COR-L47 (cell line): ENCODE data around the gene MCM6.

Experiments
- DNase-seq: peaks from one replicate; lab custom pipeline; 2025; lab: John Stamatoyannopoulos, UW

MCM6 gene

DNA sequence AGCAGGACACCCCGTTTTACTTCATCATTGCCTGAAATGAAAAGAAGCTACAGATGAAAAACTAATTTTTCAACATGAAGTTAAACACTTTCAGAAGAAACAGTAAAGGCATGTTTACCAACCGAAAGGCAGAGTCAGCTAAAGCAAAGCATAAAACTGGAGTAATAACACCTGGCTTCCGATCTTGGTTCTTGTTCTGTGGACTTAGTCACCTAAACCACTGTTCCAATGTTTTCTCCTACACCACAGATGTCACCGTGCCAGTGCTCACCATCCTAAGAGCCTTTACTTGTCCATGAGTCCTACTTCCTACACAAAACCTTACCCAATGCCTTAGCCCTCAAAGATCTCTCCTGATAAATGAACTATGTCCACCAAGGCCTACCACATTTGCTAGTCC is 13.5 kb downstream of the MCM6 start:
- no peak for DNase-seq

DNA sequence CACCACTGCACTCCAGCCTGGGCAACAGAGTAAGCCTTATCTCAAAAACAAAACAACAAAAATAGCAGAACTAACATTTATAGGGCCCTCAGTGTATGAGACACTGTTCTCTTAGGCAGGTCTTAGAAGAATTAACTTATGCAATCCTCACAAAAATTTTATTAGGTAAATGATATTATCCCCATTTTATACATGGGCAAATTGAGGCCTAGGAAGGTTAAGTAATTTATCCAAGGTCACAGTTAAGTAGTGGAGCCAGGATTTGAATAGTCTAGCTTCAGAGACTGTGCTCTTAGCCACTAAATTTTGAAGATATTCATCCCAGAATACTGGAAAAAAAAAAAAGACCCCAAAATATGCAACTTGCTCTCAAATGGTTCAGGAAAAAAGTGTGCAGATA is 22.8 kb downstream of the MCM6 start:
- no peak for DNase-seq

DNA sequence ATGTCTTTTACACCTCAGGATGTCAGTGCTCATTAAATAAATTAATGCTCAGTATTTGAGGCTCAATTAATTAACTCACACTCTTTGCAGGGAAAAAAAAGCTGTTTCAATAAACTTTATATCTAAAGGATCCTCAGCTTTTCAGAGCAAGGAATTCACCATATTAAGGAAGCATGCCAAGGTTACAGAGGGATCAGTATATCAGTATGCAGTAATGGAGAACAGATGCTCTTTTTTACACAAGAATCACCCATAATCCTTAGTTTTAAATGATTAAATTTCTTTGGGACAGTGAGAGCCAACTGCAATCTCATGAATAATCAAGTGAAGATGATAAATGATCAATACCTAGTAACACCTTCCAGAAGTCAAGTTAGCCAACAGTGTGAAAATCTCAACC is 24.4 kb downstream of the MCM6 start:
- no peak for DNase-seq

DNA sequence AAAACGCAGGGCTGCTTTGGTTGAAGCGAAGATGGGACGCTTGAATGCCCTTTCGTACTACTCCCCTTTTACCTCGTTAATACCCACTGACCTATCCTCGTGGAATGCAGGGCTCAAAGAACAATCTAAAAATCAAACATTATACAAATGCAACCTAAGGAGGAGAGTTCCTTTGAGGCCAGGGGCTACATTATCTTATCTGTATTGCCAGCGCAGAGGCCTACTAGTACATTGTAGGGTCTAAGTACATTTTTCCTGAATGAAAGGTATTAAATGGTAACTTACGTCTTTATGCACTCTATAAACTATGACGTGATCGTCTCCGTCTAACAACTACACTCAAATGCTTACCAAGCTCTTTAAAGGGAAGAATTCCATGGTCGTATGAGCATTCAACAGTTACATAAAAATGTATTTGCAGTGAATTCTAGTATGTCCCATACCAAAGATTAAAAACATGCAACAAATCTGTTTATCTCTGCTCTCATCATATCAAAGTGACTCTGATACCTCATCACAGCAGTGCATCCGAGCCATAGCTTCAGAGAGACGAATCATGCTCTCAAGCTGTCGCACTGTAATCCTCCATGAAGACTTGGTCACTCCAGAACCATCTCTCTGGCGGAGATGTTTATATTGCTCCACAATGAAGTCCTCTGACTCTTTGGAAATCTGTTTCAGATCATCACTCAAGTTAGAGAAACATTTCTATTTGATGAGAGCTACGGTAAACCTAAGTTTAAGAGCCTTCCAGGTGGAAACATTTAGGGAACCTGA is 25.2 kb downstream of the MCM6 start:
- no peak for DNase-seq

DNA sequence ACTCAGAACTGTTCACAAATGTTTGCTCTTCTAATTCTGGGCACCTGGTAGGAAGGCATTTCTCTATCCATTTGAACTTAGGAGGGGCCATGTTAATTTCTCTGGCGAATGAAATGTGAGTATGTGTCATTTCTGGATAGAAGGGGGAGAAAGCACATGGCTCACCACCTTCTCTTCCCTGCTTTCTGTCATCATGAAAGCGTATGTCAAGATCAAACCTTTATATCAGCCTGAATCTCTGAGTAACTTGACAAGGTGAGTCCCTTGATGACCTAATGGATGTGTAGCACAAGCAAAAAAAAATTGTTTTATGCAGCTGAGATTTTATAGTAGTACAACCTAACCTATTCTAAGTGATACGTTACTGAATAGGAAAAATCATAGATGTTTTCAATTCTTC is 27.2 kb downstream of the MCM6 start:
- no peak for DNase-seq

DNA sequence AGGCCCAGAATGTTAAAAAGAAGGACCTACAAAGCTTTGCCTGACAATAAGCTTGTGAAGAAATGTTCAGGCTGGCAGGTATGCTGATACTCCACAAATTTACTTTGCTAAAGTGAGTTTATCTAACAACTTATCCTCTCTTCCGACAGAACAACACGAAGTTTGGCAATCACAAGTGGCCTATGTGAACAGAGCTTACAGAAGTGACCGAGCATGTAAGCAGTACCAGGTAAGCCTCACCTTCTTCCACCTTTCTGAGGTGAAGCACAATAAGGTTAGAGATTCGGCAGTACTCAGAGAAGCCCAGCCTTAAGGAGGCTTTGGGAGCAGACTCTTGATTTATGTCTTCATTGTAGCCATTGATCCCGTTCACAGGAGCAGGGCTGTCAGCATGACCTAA is 30.2 kb downstream of the MCM6 start:
- no peak for DNase-seq

DNA sequence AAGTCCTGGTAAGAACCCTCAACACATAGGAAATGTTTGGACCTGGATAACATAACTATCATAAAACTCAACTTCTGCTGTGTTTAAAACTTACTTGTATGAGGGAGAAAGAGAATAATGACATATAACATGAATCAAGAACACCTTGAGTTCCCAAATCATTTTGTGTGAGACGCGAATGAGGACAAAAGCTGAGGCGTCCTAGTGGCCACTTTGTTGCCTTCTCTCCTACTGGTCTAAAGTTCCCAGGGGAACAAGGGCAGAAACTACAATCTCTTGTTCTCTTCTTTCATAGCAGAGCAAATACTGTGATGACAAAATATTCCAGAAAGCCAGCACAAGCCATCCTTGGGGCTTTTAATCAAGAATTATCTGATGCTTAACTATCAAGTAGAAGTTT is 31.0 kb downstream of the MCM6 start:
- DNase-seq: no peak

DNA sequence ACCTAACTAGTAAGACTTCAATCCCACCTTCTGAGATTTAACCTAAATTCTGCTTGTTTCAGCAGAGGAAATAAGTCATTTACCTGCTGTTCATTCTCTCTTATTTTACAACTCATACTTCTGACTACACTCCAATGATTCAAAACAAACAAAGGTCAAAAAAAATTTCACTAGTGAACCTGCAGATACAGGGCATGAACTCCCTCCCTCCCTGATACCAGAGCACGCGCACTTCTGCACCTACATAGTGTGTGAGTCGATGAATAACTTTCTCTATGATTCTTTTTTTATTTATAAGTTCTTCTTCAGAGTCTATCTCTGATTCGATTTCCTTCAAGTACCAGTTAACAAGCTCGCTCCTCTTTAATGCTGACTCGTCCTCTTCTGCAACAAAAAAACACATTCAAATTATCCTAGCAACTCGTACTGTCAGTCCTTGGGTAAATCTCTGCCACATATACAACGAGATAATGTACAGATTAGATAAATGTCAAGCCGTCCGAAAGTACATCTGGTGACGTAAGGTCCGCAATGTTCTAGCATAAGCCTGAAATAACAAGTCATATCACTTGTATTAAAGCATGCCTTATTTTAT is 31.8 kb downstream of the MCM6 start:
- no peak for DNase-seq

DNA sequence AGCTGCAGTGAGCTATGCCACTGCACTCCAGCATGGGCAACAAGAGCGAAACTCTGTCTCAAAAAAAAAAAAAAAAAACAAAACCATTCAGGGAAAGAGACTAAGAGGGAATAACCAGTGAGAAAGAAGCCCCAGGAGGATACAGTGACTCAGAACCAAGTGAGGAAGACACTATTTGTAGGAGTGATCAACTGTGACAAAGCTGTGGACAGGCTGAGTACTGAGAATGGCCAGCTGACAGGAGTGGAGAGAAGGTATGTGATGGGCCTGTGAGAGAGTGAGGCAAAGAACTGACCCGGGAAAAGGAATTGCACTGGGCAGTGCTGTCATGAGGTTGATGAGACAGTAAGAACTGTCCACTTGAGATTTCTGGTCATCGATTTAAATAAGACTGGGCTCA is 32.6 kb downstream of the MCM6 start:
- DNase-seq: no peak

DNA sequence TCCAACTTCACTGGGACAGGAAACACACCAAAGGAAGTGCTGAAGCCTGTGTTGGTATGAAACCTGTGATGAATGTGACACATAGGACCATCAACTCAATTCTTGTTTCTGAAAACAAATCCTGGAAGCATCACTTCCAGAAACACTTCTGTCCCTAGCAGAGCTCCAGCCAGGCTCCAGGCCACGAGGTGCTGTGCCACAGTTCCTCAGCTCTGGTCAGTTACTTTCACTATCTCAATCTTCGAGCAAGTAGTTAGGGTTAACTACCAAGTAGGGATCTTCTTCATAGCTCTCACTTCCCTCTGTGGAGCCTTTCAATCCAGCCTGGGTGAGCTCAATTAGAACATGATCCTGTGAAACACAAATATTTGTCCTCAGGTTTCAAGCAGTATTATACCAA is 35.6 kb downstream of the MCM6 start:
- DNase-seq: no peak

DNA sequence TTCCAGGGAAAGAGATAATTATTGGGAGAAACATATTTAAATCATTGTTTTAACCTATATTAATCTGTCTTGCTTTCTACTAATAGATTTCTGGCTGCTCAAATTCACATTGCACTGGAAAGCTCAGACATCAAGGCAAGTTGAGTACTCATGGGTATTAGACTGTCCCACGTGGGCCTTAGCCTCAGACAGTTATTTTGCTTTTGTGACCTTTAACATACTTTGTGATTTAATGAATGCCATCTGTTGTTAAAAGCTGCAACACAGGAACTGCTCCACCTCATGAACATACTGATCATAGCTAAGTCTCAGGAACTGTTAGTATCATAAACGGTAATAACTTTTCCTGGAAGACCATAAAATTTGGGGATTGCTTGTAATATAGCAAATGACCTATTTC is 36.5 kb downstream of the MCM6 start:
- no peak for DNase-seq

DNA sequence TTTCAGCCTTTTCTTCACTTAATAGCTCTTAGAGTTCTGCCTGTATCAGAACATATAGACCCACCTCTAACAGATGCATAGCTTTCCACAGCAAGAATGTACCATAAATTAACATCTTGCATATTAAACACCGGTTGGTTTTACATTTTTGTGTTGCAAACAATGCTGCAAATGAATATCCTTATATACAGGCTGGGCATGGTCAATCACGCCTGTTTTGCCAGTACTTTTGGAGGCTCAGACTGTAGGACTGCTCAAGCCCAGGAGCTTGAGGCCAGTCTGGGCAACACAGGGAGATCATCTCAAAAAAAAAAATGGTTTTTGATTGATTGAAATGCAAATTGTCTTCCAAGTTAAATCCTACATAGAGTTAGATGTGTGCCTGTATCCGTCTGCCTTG is 37.7 kb downstream of the MCM6 start:
- DNase-seq: no peak

DNA sequence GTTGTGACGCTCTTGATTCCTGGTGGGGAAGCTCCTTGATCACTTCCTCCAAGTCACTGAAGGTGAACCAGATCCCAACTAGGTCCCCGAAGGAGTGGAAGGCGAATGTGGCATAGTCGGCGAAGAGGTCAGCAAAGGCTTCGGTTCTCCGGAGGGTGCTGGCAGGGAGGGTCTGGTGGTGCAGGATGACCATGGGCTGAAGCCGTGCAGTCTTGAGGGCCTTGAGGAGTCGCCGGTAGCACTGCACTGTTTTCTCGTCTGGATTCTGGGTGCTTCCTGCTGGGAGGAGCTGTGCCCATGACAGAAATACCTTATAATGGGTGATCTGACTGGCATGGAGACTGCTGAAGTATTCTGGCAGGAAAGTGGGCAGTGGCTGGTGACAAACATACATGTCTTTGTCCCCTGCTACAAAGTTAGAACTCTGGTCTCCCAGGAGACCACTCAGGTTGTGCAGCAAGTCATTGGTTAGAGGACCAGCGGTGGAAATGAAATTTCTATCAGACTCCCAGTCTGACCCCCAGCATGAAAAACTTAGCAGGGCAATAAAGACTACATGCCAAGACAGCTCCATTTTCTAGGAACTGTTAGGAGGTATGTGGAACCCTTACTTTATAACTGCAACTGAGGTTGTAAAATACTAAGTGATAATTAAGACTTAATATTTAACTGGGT is 39.5 kb downstream of the MCM6 start, which contains the start of gene LCT:
TSS of gene LCT (minus strand) at position 589 of the 675 bp plus-strand sequence. CDS start at position 574, 15 bp downstream.
- DNase-seq: no peak

DNA sequence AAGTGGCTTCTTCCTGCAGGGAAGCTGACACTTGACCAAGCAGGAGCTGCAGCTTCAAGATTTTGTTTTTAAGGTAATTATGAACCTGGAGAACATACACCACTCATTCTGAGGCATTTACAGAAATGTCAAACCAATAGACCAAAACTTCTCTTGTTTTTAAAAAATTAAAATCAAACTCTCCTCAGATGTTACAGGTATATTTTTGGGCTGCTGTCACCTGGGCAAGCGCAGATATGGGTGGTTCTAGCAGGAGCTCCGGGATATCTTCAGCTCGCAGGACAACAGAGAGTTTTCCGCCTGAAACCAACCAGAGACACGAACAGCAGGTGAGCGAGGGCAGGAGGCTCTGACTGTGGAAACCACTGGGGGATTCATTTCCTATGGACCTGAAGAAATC is 43.4 kb downstream of the MCM6 start:
- DNase-seq: no peak

DNA sequence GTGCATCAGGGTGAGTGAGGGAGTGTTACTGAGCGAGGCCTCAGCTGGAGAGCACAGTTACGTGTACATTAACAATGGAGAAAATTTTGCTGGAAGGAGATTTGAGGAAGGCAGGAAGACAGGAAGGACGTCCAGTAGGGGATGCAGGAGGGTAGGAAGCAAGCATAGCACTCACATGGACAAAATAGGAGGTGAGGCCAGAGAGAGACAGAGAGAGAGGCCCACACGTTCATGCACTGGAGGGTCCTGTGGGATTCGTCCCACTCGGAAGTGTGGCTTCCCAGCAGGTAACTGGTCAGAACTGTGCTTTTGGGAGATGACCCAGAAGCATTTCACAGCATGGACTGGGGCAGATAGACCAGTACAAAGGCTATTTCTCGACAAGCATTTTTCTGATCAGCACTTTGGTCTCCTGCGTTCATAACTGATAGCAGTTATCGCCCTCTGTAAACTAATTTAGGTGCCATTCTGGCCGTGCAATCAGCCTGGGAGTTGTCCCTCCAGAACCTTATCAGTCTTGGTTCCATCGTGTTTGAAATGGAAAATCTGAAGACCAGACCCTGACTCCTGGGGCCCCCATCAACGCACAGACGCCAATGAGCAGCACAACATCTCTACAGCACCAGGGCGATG is 44.9 kb downstream of the MCM6 start:
- no peak for DNase-seq

DNA sequence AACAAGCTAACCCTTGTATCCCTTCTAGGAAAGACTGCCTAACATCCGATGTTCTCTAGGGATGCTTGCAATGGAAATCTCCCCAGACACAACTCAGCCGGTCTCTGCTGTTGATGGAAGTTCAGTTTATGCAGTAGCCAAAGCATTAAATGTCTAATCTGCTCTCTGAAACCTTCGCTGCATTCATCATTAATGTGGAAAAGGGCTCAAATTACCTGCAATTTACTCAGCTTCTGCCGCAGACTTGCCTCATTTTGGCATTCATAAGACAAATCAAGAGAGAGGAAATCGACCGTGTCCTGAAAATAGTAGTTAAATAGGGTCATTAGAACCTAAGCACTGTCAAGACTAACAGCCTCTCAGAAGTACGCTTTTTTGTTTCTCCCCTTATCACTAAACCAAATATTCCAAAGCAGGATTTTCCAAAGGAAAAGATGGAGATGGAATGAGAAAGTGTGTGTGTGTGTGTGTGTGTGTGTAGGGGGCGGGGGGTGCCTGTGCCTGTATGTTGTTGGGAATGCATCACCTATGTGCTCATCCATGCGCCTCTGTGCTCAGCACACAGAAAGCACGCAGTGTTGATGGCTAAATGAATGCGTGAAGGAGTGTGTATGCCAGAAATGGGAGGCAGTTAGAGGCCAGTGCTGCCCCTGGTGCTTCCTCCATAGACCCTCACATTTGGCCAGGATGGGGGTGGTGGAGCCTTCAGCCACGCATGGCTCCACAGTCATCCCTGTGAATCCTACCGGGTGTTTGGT is 46.7 kb downstream of the MCM6 start:
- peak; percentile 60 for DNase-seq

DNA sequence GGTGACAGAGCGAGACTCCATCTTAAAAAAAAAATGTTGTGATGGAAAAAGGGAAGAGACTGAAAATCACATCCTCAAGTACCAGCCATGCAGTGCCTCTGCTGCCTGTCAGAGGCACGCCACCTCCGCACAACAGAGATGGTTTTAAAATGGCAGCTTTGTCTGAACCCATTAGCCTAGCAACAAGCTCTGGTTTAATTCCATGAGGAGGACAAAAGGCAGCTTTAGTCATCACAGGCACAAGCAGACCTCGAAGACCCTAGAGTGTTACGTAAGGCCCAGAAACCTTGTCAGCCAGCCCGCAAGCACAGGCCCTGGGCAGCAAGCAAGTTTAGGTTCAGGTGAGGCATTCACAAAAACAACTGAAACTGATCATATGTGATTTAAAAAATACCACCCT is 49.7 kb downstream of the MCM6 start:
- DNase-seq: no peak

DNA sequence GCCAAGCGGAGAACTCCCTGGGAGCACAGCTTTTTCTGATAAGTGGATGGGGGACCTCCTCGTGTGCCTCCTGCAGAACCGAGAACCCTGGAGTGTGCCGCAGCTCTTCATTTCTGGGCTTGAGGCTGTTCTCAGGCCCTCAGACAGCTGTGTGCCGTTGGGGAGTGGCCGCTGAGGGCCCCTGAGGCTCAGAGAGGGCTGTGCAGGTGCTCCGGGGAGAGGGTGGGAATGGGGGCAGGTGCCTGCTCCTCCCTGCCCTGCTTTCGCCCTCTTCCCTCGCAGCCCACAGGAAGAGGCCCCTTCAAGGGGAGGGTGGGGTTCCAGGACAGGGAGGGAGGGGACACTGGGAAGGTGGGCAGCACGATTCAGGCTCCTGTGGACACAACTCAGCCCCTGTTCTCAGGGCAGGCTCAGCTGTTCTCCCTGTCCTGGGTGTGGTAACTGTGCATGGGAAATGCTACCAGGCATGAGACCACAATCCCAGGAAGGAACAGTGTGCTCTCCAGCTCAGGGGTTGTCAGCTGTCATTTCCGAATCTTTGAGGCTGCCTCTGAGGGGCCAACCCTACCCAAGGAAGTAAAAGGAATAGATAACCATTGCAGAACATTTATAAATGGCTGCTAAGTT is 50.6 kb downstream of the MCM6 start:
- no peak for DNase-seq

DNA sequence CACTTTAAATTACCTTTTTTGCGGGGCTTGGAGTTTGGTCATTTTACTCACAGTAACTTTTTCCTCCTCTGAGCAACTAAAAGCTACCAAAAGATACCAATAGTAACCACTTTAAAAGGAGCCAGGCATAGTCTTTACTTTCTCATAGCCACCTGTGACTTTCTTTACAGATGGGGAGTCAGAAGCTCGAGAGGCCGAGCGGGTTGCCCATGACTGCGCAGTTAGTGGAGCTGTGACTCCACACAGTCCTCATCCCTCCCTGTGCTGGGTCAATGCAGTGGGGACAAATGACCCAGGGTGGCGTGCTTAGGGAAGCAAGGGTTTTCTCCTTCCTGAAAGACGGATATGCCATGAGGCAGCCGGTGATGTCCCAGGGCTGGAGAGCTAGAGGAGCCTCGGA is 51.1 kb downstream of the MCM6 start:
- DNase-seq: no peak

DNA sequence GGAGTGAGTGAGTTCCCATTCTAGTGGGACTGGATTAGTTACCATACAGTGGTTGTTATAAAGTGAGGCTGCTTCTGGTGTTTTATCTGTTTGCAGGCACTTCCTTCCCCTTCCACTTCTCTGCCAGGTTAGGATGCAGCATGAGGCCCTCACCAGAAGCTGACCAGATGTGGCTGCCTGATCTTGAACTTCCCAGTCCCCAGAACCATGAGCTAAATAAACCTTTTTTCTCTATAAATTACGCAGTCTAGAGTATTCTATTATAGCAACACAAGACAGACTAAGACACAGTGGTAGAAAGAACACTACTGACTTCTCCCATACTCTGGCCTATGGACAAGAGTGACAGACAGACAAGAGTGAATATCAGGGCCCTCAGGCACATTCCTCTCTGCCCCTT is 53.4 kb downstream of the MCM6 start:
- DNase-seq: no peak

DNA sequence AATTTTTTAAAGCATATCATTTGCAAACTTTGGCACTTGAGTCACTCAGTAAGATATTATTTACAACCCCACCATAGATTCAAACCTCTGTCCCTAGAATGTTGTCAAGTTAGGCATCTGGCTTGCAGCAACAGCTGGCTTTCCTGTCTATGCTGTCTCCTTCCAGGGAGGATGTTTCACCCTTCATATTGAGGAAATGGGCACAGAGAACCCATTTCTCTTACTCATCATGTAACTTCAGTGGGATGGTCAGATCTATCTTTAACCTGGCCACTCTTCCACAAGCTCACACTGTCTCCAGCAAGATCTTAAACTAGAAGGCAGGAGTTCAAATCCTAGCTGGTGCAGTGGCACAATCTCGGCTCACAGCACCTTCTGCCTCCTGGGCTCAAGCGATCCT is 55.1 kb downstream of the MCM6 start:
- no peak for DNase-seq
